HT1080 (cell line): Measurements from ENCODE around the gene CCDC57. TPM values are rescaled to one million over a fixed set of nuclear protein-coding genes. Genes with fewer than 3 reads are reported as not detected.

ENCODE experiments used
- DNase-seq: peaks from one replicate; pipeline ENCODE4 v3.0.0-alpha.2; 2015; ENCODE audit warnings: low read depth
- total RNA-seq: library from RNA; depleted of rRNA; stranded (reverse); fragments of >200 nt; shearing (Covaris generic); gene quantifications from 2 replicates; pipeline ENCODE4 v1.2.3, GENCODE V29; 2014

The CCDC57 gene
- total RNA-seq, 1 experiment from 2014 or later: 12.9 TPM

DNA sequence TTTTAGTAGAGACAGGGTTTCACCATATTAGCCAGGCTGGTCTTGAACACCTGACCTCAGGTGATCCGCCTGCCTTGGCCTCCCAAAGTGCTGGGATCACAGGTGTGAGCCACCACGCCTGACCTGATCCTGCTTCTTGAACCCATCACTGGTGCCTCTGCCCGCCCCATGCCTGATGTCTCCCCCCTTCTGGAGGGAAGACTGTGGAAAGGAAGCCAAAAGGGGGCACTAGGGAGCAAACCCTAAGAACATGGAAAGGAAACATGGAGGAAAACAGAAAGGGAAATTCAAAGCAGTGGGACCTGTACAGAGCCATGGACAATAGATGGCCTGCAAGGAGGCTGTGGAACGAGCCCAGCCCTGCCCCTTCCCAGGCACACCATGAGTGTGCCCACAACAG lies 83.5 kb downstream of the CCDC57 start:
- DNase-seq: no peak

GRCh38 chr17:82128287-82128686 lies 84.4 kb downstream of the CCDC57 start:
- no peak for DNase-seq

DNA sequence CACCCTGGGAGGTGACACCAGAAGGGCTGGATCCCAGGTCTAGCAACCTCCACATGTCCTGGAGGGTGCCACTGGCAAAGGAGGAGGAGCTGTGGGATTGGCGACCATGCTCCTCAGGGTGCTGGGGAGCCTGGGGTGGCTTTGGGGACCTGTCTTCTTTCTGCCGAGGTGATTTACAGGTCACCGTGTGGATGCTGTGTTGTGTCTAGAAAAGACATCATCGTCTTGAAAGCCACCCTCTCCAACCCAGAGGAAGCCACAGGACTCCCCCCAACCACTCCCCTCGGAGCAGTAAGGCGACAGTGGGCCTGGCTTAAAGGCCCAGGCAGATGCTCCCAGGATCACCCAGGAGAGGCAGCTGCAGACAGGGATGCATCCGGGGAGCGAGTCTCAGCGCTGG lies 84.9 kb downstream of the CCDC57 start:
- no peak for DNase-seq

DNA sequence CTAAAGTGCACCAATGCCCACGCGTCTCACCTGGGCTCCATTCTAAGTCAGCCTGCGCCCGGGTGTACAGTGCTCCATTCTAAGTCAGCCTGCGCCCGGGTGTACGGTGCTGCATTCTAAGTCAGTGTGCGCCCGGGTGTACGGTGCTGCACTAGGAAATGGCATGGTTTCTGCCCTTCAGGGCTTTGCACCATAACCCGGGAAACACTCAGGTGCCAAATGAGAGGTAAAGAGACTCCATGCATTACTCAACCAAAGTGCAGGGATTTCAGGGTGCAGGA lies 85.4 kb downstream of the CCDC57 start:
- DNase-seq: no peak

DNA sequence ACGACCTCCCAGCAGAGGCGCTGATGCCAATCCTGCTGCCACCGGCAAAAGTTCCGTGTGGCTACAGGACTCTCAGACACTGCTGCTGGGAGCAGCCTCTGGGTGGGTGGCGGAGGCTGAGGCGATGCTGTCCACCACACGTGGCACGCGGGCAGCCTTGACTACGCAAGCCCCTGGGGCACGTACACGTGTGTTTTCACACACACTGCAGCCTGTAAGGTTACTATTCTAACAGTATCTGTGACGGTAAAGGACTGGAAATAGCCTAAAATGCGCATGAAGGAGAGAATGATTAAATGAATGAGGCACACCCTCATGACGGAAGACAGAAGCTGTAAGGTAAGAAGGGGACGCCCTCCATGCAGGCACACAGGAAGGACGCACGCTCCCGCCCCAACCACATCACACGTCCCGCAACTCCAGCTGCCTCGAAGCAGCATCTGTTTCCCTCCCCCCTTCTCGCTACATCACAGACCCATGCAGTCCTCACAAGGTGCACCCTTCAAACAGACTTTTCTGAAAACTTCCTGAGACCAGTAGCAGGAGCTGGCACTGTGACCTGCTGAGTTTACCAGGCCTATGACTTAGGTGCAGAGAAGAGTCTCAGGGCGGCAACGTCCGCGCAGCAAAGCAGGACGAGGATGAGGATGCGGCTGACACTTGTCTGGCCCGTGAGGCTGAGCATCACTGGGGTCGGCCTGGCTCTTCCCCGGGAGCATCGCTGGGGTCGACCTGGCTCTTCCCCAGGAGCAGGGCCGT lies 85.9 kb downstream of the CCDC57 start:
- DNase-seq: no peak

DNA sequence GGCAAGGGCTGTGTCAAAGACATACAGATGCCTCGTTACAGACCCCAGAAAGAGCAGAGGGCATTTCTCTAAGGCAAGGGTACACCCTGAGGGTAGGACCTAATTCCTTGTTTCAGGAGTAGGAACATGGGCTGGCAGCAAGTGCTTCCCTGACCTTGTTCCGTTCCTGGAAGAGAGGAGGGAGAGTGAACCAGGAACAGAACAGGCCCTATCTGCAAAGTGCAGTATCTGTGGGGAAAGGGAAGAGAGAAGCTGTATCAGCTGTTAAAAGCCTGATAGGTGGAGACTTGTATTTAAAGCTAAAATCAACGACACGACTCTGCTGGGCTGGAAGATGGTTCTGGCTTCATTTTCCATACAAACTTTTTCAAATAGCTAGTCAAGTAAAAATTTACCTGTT lies 88.5 kb downstream of the CCDC57 start:
- DNase-seq: no peak

DNA sequence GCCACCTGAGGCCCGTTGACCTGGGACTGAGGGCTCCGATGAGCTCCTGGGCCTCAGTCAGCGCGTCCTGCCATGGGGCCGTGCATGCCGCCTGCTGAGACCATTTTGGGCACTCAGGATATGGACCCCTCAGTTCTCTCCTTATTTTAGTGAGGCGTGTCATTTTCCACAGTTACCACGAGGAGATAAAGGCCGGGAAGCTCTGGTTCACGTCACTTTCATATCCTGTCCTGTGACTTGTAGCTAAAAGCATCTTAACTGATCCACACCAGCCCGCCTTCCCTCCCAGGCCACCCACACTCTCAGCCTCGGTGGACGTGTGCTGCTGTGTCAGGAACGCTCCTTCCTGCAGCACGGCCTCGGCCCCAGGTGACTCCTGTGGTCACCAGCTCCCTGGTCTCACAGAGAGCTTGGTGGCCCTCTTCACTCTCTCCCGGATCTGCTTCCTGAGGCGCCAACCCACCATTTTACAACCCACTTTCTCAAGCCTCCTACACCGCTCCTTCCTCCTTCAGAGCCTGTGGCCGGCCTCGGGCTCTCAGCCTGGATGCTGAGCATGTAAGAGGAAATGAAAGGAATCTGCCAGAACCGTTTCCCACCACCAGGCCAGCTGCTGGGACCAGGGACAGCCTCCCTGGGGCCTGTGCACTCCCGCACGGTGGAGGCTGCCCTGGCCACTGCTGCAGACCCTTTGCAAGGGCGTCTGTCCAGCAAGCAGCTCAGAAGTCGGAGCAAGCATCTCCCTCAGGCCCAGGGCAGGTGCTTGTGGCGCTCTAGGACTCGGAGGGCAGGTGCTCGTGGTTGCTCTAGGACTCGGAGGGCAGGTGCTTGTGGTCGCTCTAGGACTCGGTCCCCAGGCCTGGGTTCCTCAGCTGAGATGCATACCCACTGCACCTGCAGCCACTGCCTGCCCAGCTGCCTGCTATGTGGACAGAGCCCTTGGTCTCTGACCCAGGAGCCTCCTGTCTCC lies 90.7 kb downstream of the CCDC57 start:
- no peak for DNase-seq

DNA sequence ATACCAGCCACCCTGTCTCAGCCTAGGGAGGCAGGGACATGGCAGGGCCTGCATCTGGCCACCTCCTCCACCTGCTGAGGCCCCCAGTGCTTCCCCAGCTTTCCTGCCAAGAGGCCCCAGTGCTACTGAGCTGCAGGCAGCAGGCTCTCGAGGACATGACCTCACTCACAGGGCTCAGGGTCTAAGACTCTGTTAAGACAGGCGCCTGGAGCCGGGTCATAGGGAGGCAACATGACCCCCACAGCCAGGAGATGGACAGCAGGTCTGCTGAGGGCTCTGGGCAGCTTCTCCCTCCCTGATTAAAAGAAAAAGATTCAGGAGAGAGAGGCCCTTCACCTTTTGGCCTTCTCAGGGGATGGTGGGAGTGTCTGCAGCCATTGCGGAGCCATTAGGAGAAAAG lies 91.4 kb downstream of the CCDC57 start:
- DNase-seq: no peak

GRCh38 chr17:82120148-82120547 lies 92.5 kb downstream of the CCDC57 start:
- DNase-seq: no peak

- no peak for DNase-seq
These were observed 93.7 kb downstream of the CCDC57 start for GRCh38 chr17:82118815-82119380.

- no peak for DNase-seq
These were observed 94.4 kb downstream of the CCDC57 start for GRCh38 chr17:82118168-82118814.

- DNase-seq: no peak
These were observed 95.2 kb downstream of the CCDC57 start for GRCh38 chr17:82117139-82118090.

DNA sequence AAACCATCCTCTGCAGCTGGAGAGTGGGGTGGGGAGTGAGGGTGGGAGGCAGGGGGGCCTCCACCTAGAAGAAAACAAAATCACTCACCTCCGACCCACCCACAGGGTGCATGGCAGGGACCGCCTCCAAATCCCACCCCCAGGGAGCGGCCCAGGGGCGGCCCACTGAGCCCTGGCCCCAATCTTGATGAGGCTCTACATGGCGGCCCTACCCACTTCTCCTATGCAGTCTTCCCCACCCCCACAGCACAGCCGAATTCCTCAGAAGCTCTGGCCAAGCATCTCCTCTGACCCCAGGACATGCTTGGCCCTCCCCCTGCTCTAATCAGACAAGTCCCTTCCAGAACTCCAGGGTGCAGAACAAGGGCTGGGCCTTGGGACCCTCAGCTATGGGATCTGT lies 96.4 kb downstream of the CCDC57 start:
- no peak for DNase-seq

DNA sequence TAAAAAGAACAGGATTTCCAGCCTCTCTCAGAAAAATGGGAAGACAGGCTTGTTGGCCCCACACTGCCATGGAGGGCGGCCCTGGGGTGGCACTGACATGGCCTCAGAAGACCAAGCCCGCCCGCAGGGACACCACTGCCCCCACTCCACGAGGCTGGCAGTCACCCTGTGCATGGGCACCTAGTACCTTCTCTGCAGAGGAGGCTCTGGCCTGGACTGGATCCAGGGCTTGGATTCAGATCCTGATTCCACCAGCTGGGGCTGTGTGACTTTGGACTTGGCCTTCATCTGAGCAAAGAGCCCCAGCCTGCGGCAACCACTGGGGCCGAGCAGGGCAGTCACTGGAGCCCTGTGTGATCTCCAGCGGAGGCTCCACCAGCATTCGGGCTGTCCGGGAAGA lies 97.8 kb downstream of the CCDC57 start:
- DNase-seq: no peak

DNA sequence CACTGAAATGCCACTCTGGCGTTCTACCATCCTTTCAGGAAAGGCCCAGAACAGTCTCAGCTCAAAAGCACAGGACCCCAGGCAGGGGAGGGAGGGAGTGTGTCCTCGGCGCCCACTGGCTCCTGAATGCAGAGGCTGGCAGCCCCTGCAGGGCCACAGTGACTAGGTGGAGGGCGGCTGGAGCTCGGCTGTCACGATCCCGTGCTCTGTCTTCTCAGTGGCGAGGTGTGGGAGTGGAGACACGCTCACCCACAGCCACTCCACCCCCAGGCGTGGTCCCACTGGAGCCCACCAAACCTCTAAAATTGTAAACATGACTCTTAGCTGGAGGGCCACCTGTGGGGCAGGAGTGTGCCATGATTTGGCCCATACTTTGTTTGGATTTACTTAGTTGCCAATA lies 98.2 kb downstream of the CCDC57 start:
- DNase-seq: no peak

- DNase-seq: no peak
These were observed 98.7 kb downstream of the CCDC57 start for GRCh38 chr17:82113941-82114340.

DNA sequence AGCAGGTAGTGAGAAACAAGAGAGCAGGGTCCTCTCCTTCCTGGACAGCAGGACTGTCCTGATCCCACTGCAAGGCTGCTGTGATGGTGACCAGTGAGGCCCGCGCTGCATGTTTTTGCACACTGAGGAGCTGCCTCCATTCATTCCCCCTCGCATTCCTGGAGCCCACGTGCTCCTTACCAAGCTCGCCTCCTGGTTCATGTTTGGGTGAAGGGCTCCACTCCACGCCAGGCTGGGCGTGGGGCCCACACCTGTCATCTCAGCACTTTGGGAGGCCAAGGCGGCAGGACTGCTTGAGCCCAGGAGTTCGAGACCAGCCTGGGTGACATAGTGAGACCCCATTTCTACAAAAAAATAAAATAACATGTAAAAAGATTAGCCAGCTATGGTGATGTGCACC lies 99.2 kb downstream of the CCDC57 start:
- DNase-seq: no peak

- DNase-seq: no peak
These were observed 99.7 kb downstream of the CCDC57 start for GRCh38 chr17:82112914-82113311.

DNA sequence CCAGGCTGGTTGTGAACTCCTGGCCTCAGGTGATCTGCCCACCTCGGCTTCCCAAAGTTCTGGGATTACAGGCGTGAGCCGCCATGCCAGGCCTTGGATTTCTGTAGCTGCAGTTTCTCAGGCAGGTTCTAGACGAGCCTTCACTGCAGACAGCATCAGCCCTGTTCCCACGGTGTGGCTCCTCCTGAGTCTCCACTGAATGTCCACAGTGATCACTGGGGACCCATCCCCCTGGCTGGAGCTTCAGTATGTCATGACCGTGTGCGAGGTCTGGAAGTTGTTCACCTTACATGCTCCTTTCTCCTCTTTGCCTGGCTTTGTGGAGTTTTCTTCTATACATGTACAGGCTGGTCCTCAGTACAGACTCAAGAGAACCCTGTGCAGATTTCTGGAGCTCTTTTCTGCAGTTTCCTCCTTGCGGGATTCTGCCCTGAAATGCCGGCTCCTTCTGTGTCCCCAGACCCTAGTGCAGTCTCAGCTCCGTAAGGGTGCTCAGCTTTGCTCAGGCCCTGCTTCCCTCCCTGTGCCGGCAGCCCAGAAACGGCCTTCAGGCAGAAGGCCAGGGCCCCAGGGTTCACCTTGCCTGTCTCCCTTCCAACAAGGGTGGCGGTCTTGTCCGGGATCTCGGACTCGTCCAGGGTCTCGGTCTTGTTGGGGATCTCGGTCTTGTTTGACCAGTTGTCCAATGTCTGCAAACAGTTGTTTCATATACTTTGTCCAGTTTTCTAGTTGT lies 100.3 kb downstream of the CCDC57 start:
- DNase-seq: no peak

DNA sequence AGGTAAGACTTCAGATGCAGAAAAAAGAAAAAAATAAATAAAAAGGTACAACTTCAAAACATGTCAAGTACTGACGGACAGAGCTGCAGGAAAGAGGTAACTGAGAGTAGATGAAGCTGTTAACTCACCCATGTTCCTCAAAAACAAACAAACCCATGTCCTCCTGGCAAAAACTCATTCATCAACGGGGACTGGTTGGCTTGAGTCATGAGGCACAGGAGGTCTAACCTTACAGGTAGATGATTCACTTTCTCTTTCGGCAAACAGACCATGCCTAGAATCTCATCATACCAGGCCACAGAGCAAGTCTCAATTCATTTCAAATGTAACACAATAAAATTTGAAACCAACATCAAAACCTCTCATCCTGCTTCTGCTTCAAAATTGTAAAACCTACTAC lies 102.3 kb downstream of the CCDC57 start:
- no peak for DNase-seq
